IMR-90 (cell line): ENCODE results near the gene KDM2B. TPM values are rescaled to one million over a fixed set of nuclear protein-coding genes. Genes with fewer than 3 reads are reported as not detected.
A peak's percentile ranks its signal among the peaks of the same experiment; 100 is the strongest.
"Not testable (repeated sequence)": the region's sequence is repeated elsewhere in the genome, so short reads cannot be mapped to it uniquely, and the experiment has no call there.

Source experiments
- ATAC-seq: fragments of 200-7000 bp; cut with Tn5 transposase; 2 replicates; pipeline ENCODE4 v1.9.1; 2020; ENCODE audit warnings: low read depth, mild to moderate bottlenecking, moderate library complexity
- BruUV-seq: library from RNA; stranded (reverse); fragments of 400-500 nt; replicated peaks from 2 replicates; lab custom pipeline; 2021; lab: Mats Ljungman, UMichigan
- CTCF ChIA-PET: fragments of 300-600 bp; formaldehyde crosslinking; extraction: SDS; loops from one replicate; lab custom pipeline; 2021; ENCODE audit warnings: antibody characterized with exemption; lab: Yijun Ruan, JAX
- POLR2A ChIA-PET: fragments of 300-600 bp; sonication (Branson Sonifier 250); formaldehyde crosslinking; loops from one replicate; lab custom pipeline; 2022; ENCODE audit warnings: antibody characterized with exemption; ENCODE audit not compliant: unreplicated experiment; lab: Charles Lee
- DNase-seq: peaks from one replicate; pipeline ENCODE4 v3.0.0; 2013
- H2AFZ ChIP-seq: replicated peaks from 2 replicates; pipeline ENCODE3; 2013; ENCODE audit warnings: low read length, mild to moderate bottlenecking; ENCODE audit not compliant: poor library complexity
- H2AK5ac ChIP-seq: 2 replicates; pipeline ENCODE4 v1.6.1; 2013; ENCODE audit warnings: low read depth, low read length, inconsistent platforms
- H2AK9ac ChIP-seq: replicated peaks from 2 replicates; pipeline ENCODE3; 2013; ENCODE audit warnings: mild to moderate bottlenecking, low read depth, low read length, moderate library complexity; ENCODE audit not compliant: poor library complexity
- H2BK120ac ChIP-seq: 2 replicates; pipeline ENCODE4 v1.6.1; 2013; ENCODE audit warnings: low read depth, low read length, inconsistent platforms
- H2BK15ac ChIP-seq: 3 replicates; pipeline ENCODE4 v1.6.1; 2013; ENCODE audit warnings: low read depth, low read length, inconsistent platforms
- H2BK20ac ChIP-seq: 2 replicates; pipeline ENCODE4 v1.6.1; 2013; ENCODE audit warnings: low read depth, mild to moderate bottlenecking, inconsistent platforms, low read length, moderate library complexity
- H2BK5ac ChIP-seq: 2 replicates; pipeline ENCODE4 v1.6.1; 2013; ENCODE audit warnings: mild to moderate bottlenecking, low read depth, low read length, inconsistent platforms; ENCODE audit not compliant: poor library complexity, severe bottlenecking
- H3K14ac ChIP-seq: replicated peaks from 2 replicates; pipeline ENCODE4 v1.6.1; 2013; ENCODE audit warnings: low read depth, low read length, inconsistent platforms
- H3K18ac ChIP-seq: 2 replicates; pipeline ENCODE4 v1.6.1; 2013; ENCODE audit warnings: low read depth, low read length, control low read depth
- H3K23ac ChIP-seq: 2 replicates; pipeline ENCODE4 v1.6.1; 2013; ENCODE audit warnings: low read depth, low read length, inconsistent platforms
- H3K27ac ChIP-seq: 2 replicates; pipeline ENCODE4 v1.5.1; 2013; ENCODE audit warnings: mild to moderate bottlenecking, control low read depth, low read length; ENCODE audit not compliant: insufficient read depth
- H3K27me3 ChIP-seq: 2 replicates; pipeline ENCODE4 v1.6.1; 2013; ENCODE audit warnings: low read length; ENCODE audit not compliant: control insufficient read depth, insufficient read depth
- H3K36me3 ChIP-seq: 2 replicates; pipeline ENCODE4 v1.6.1; 2013; ENCODE audit warnings: low read length, mixed read lengths; ENCODE audit not compliant: control insufficient read depth, insufficient read depth
- H3K4ac ChIP-seq: 2 replicates; pipeline ENCODE4 v1.6.1; 2013; ENCODE audit warnings: low read depth, low read length, inconsistent platforms
- H3K4me1 ChIP-seq: 2 replicates; pipeline ENCODE4 v1.6.1; 2013; ENCODE audit warnings: low read length, mixed read lengths; ENCODE audit not compliant: control insufficient read depth, insufficient read depth
- H3K4me2 ChIP-seq: 2 replicates; pipeline ENCODE4 v1.6.1; 2013; ENCODE audit warnings: low read depth, mild to moderate bottlenecking, control low read depth, low read length, moderate library complexity
- H3K4me3 ChIP-seq: 2 replicates; pipeline ENCODE4 v1.5.1; 2013; ENCODE audit warnings: low read depth, mild to moderate bottlenecking, control low read depth, low read length, moderate library complexity; ENCODE audit not compliant: insufficient read depth
- H3K56ac ChIP-seq: 2 replicates; pipeline ENCODE4 v1.6.1; 2013; ENCODE audit warnings: low read length, inconsistent platforms; ENCODE audit not compliant: insufficient read depth; ENCODE audit errors: extremely low read depth
- H3K79me1 ChIP-seq, 2 experiments: 2 replicates each; pipeline ENCODE4 v1.6.1; 2013; ENCODE audit warnings: low read length in 2 of 2, inconsistent platforms in 1 of 2, low read depth in 1 of 2
- H3K9ac ChIP-seq: 2 replicates; pipeline ENCODE4 v1.6.1; 2013; ENCODE audit warnings: low read depth, low read length, control low read depth
- H3K9me1 ChIP-seq: 2 replicates; pipeline ENCODE4 v1.6.1; 2013; ENCODE audit warnings: low read length, inconsistent platforms; ENCODE audit not compliant: insufficient read depth
- H3K9me3 ChIP-seq: 2 replicates; pipeline ENCODE4 v1.6.1; 2013; ENCODE audit warnings: low read length; ENCODE audit not compliant: control insufficient read depth, insufficient read depth
- H4K20me1 ChIP-seq: 2 replicates; pipeline ENCODE4 v1.6.1; 2013; ENCODE audit warnings: low read length, inconsistent platforms; ENCODE audit not compliant: insufficient read depth
- H4K5ac ChIP-seq: 2 replicates; pipeline ENCODE4 v1.6.1; 2013; ENCODE audit warnings: mild to moderate bottlenecking, low read depth, low read length, control low read depth
- H4K8ac ChIP-seq, 2 experiments: 2 replicates each; pipeline ENCODE4 v1.6.1; 2013; ENCODE audit warnings: low read depth in 2 of 2, low read length in 2 of 2, control low read depth in 1 of 2, inconsistent platforms in 1 of 2
- H4K91ac ChIP-seq: 2 replicates; pipeline ENCODE4 v1.6.1; 2013; ENCODE audit warnings: low read depth, low read length, inconsistent platforms; ENCODE audit not compliant: insufficient read depth
- MAZ ChIP-seq: IDR thresholded peaks from 2 replicates; pipeline ENCODE4 v1.6.1; 2012; ENCODE audit warnings: low read depth, mild to moderate bottlenecking, low read length, improper control_type of control experiment, moderate library complexity, borderline replicate concordance
- WGBS, 2 experiments: methylation state at CpG; one replicate each; pipeline versions ENCODE4 v1.1.5 to v1.1.7; 2013; ENCODE audit warnings: missing lambda C conversion rate in 2 of 2; ENCODE audit not compliant: insufficient read length in 1 of 2; ENCODE audit errors: extremely low coverage in 2 of 2; 5-methylcytosine and 5-hydroxymethylcytosine counted together
- dilution Hi-C: fragments of 300-500 bp; cut with HindIII; formaldehyde crosslinking; loops from one replicate; pipeline ENCODE4 v1.14.3; 2018; ENCODE audit warnings: low sequenced_read_pairs; ENCODE audit not compliant: unreplicated experiment
- in situ Hi-C: fragments of 300-500 bp; cut with MboI; formaldehyde crosslinking; loops from 3 replicates; pipeline ENCODE4 v1.14.3; 2019; ENCODE audit warnings: low sequenced_read_pairs, inconsistent platforms, mixed read lengths
- intact Hi-C: fragments of 100-400 bp; cut with micrococcal nuclease; formaldehyde crosslinking; loops from 2 replicates; pipeline ENCODE4 v1.10.0; 2022
- polyA plus RNA-seq, 3 experiments: library from polyadenylated mRNA; depleted of rRNA; stranded (reverse); fragments of >200 nt; gene quantifications; 2 replicates each; pipeline ENCODE4 v1.2.3, GENCODE V29; 2012; ENCODE audit warnings: low replicate concordance in 1 of 3
- total RNA-seq: library from RNA; depleted of rRNA; stranded (reverse); fragments of >200 nt; gene quantifications from 2 replicates; pipeline ENCODE4 v1.2.3, GENCODE V29; 2012

The KDM2B gene
- total and polyA plus RNA-seq, 2 of the 4 experiments (the other 2 are of a cell fraction) = 22.6 to 24.2 TPM

DNA sequence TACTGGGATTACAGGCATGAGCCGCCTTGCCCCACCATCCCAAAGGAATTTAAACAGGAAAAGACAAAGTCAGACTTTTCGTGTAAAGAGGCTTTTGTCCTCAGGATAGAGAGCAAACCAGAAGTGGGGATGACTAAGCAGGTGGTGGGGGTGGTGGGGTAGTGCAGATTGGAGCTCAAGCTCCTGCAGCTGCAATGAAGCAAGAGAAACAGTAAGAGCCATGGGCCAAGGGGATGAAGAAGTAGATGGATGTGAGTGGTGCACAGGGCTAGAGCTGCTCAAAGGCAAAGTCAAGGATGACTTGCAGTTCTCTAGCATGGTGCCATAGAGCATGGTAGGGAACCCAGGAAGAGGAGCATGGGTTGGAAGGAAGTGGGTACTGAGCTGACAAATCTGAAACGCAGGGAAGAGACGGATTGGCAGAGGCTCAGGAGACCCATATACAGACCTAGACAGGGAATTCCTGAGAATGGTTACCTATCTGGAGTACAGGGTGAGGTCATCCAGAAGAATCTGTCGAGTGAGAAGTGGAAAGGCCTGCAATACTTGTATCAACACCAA is 192.3 kb downstream of the KDM2B start (continued):
- TF ChIP-seq MAZ = peak; percentile 66; the same call in 1 of the 2 replicates

DNA sequence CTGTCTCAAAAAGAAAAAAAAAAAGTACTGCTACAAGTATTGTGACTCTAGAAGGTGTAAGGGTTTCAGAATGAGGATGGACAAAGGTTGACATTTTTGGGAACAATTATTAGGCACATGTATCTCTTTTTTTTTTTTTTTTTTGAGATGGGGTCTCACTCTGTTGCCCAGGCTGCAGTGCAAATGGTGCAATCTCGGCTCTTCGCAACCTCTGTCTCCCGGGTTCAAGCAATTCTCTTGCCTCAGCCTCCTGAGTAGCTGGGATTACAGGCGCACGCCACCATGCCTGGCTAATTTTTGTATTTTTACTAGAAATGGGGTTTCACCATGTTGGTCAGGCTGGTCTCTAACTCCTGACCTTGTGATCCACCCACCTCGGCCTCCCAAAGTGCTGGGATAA is 195.9 kb downstream of the KDM2B start:
- H2BK120ac ChIP-seq, H3K56ac ChIP-seq, H2BK20ac ChIP-seq, H3K27me3 ChIP-seq, H4K5ac ChIP-seq, H3K4me2 ChIP-seq, DNase-seq, H3K79me1 ChIP-seq, intact Hi-C loops, H3K18ac ChIP-seq, BruUV-seq, H3K36me3 ChIP-seq, H2BK5ac ChIP-seq, H4K91ac ChIP-seq, H3K23ac ChIP-seq, ATAC-seq, H2AK9ac ChIP-seq, H3K4me3 ChIP-seq, H3K4me1 ChIP-seq, H2BK15ac ChIP-seq, H4K8ac ChIP-seq, H3K14ac ChIP-seq, dilution Hi-C loops, H3K9me3 ChIP-seq, H3K27ac ChIP-seq, H4K20me1 ChIP-seq, H2AFZ ChIP-seq, H3K9ac ChIP-seq, H3K4ac ChIP-seq, in situ Hi-C loops, H2AK5ac ChIP-seq, H3K9me1 ChIP-seq: not testable (repeated sequence)
- CTCF ChIA-PET = interaction anchor here (0.6 kb wide), 1 partner anchor 117 kb away, joined by 3 read pairs; no protein-coding TSS in a partner anchor
- POLR2A ChIA-PET = interaction anchor here (0.6 kb wide), 1 partner anchor 33 kb away, joined by 5 read pairs; no protein-coding TSS in a partner anchor
- WGBS, 2 experiments = no CpG with 5 or more reads among the region's 6 CpGs
